Activated T-helper 1 cell treated with anti-CD3 and anti-CD28 coated beads, Interleukin-2, amount 50 U/mL, for 16 hours (primary cell): ENCODE results near the gene FXR1.

ENCODE experiments used
- DNase-seq, 2 donors: peaks; one replicate each; pipeline ENCODE4 v3.0.0-alpha.2; 2020; ENCODE audit warnings: low read depth in 1 of 2, low spot score in 1 of 2

Gene FXR1

DNA sequence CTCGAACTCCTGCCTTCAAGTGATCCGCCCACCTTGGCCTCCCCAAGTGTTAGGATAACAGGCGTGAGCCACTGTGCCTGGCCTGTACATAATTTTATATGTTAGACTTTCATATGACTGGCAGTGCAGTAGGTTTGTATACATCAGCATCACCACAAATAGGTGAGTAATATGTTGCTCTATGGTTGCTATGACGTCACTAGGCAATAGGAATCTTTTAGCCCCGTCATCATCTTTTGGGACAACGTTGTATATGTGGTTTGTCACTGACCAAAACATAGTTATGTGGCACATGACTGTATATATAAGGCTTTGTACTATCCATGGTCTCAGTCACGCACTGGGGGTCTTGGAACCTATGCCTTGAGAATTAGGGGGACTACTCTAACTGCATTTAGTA is 94.1 kb downstream of the FXR1 start:
- no peak for DNase-seq

DNA sequence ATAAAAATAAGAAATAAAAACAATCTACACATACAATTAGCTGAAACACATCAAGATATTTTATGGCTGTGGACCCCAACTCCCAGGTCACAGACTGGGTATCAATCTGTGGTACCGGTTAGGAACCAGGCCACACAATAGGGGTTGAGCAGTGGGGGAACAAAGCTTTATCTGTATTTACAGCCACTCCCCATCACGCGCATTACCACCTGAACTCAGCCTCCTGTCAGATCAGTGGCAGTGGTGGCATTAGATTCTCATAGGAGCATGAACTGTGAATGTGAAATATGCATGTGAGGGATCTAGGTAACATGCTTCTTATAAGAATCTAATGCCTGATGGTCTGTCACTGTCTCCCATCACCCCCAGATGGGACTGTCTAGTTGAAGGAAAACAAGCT is 94.8 kb downstream of the FXR1 start:
- no peak for DNase-seq

DNA sequence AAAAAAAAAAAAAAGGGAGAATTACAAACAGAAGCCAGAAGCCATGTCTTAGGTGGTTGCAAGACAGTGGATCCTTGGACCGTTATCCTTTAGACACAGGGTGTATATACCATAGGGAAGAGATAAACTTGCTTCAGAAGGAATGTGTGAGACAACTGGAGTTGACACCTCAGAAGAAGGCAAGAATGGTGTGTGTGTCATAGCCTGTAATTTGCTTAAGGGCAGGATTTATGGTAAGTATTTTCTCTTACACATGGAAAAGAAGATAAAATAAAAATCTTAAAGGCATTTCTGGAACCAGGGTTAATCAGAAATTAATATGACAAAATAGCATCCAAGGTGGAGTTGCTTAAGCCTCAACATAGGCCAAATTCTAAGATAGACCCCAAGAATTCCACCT is 96.3 kb downstream of the FXR1 start:
- no peak for DNase-seq

DNA sequence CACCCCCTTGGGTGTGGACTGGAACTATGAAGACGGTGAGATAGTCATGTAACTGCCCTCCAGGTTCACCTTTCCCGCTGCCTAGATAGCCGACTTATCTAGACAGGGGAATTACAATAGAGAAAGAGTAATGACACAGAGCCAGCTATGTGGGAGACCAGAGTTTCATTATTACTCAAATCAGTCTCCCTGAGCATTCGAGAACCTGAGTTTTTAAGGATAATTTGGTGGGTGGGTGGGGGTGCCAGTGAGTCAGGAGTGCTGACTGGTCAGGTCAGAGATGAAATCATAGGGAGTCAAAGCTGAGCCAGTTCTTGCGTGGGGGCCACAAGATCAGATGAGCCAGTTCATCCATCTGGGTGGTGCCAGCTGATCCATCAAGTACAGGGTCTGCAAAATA is 96.8 kb downstream of the FXR1 start:
- no peak for DNase-seq

DNA sequence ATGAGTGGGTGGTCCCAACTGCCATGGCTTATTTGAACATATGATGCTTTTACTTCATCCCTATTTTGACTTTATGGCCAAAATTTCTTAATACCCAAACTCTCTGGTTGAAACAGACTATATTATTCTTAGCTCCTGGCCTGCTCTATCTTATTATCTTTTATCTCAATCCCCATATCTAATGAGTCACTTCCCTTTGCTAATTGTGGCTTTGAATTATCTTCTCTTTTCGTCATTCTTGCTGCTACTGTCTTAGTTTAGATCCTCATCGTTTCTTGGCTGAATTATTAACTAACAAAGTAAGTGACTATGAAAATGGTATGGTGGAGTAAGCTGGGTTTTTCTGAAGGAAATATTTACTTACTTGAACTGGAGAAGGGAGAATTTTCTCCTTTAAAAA is 105.2 kb downstream of the FXR1 start:
- DNase-seq = no peak

DNA sequence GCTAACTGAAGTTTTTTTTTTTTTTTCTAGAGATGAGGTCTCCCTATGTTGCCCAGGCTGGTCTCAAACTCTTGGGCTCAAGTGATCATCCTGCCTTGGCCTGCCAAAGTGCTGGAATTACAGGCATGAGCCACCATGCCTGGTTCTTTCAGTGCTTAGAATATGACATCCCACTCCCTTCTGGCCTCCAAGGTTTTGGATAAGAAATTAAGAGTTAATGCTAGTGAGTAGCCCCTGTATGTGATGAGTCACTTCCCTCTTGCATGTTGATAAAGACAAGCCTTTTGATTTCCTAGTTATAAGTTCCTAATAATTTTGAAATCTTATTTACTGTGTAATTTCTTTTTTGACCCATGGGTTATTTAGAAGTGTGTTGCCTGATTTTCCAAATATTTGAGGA is 112.7 kb downstream of the FXR1 start:
- DNase-seq = no peak

DNA sequence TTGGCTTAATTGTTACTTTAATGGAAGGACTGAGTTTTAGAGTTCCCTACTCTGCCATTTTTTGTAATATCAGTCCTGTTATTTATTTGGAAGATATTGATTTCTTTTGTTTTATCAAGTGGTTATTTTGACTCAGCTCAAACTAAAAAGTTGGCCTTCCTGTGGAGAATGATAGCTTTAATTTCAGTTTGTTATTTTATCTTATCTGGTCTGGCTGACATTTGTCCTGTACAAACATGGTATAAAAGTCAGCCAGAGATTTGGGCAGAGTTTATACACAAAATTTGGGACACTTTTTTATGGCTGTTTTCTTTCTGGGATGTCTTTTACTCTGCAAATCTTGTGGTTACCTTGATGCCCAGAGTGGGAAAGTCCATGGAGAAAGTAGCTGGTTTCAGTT is 118.5 kb downstream of the FXR1 start:
- DNase-seq = no peak
